ENCODE measurements around the gene ACSM2B.
"Not testable (repeated sequence)": the region's sequence is repeated elsewhere in the genome, so short reads cannot be mapped to it uniquely, and the experiment has no call there.

The ACSM2B gene

DNA sequence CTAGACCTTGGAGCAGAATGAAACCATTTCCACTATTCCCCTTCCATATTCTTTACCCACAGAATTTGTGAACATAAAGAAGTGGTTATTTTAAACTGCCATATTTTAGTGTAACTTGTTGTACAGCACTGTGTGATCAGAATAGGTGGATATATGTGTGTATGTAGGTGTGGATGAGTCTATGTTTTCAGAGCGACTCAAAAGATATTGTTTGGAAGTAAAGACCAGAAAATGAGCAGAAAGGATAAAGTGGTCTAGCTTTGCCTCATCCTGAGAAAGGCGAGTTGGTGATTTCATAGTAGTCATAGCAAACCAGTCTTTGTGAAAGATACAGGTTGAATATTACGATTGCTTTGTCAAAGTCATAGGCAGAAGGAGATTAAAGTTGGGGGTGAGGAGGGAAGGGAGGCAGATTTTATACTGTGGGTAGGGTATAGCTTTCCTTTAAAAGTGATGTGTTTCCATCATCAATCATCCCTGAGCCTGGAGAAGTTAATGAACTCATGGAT is 43.8 kb downstream of the ACSM2B start:
- WGBS (ENCODE audit: insufficient coverage), result no CpG with 5 or more reads among the region's 3 CpGs
- POLR2A ChIA-PET, result not testable (repeated sequence)

GRCh38 chr16:20531795-20532194 is 44.4 kb downstream of the ACSM2B start:
- H3K27me3 ChIP-seq (replicated peaks in 2 of 5; ENCODE audit: control insufficient read depth in 4 of 5, insufficient read depth in 5 of 5, low read length in 4 of 5); POLR2A ChIA-PET; H3K9me3 ChIP-seq (ENCODE audit: control extremely low read depth in 1 of 5, control insufficient read depth in 4 of 5, insufficient read depth in 2 of 5, low read depth in 1 of 5, low read length in 4 of 5); CTCF ChIA-PET; H3K4me3 ChIP-seq (ENCODE audit: control insufficient read depth in 1 of 7, extremely low read depth in 1 of 7, insufficient read depth in 4 of 7, low read depth in 2 of 7, low read length in 6 of 7); H3K36me3 ChIP-seq (ENCODE audit: control insufficient read depth in 4 of 4, insufficient read depth in 4 of 4, low read length in 3 of 4); H3K4me1 ChIP-seq (ENCODE audit: control extremely low read depth in 1 of 4, control insufficient read depth in 4 of 4, insufficient read depth in 4 of 4, low read length in 3 of 4); H3K27ac ChIP-seq (ENCODE audit: insufficient read depth in 1 of 2, low read depth in 1 of 2, low read length in 2 of 2, poor library complexity in 1 of 2, severe bottlenecking in 2 of 2); DNase-seq: not testable (repeated sequence)
- WGBS (ENCODE audit: insufficient coverage), result no CpG with 5 or more reads among the region's 13 CpGs

More for the DNA sequence above, 43.8 kb downstream of the ACSM2B start:
- H3K4me3 ChIP-seq (ENCODE audit: control insufficient read depth in 1 of 7, extremely low read depth in 1 of 7, insufficient read depth in 4 of 7, low read depth in 2 of 7, low read length in 6 of 7); H3K27me3 ChIP-seq (replicated peaks in 2 of 5; ENCODE audit: control insufficient read depth in 4 of 5, insufficient read depth in 5 of 5, low read length in 4 of 5); H3K9me3 ChIP-seq (ENCODE audit: control extremely low read depth in 1 of 5, control insufficient read depth in 4 of 5, insufficient read depth in 2 of 5, low read depth in 1 of 5, low read length in 4 of 5); H3K4me1 ChIP-seq (ENCODE audit: control extremely low read depth in 1 of 4, control insufficient read depth in 4 of 4, insufficient read depth in 4 of 4, low read length in 3 of 4); H3K36me3 ChIP-seq (ENCODE audit: control insufficient read depth in 4 of 4, insufficient read depth in 4 of 4, low read length in 3 of 4); DNase-seq; CTCF ChIA-PET; H3K27ac ChIP-seq (ENCODE audit: insufficient read depth in 1 of 2, low read depth in 1 of 2, low read length in 2 of 2, poor library complexity in 1 of 2, severe bottlenecking in 2 of 2): not testable (repeated sequence)

DNA sequence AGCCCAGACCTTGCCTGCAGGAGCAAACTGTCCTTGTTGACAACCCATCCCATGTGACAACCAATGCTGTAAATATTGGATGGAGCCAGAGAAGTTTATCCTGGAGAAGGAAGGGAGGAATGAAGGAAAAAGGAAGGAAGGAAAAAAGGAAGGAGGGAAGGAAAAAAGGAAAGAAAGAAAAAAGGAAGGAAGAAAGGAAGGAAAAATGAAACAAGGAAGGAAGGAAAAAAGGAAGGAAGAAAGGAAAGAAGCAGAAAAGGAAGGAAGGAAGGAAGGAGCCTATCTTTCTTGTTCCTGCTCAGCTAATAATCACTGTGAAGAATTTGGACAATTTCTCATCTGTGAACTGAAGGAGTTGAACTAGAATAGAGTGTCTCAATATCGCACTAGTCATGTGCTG is 56.1 kb downstream of the ACSM2B start:
- POLR2A ChIA-PET, result no interaction called here
- WGBS (ENCODE audit: insufficient coverage), result 100% methylated on average over 1 of the region's 1 CpG

GRCh38 chr16:20519231-20519630 is 56.9 kb downstream of the ACSM2B start:
- no peak for DNase-seq
- CTCF ChIA-PET, result no interaction called here
- Histone ChIP-seq H3K36me3 (ENCODE audit: control insufficient read depth in 4 of 4, insufficient read depth in 4 of 4, low read length in 3 of 4) (no peaks in the 10 kb centered on the region), H3K9me3 (ENCODE audit: control extremely low read depth in 1 of 5, control insufficient read depth in 4 of 5, insufficient read depth in 2 of 5, low read depth in 1 of 5, low read length in 4 of 5) (no peaks in the 10 kb centered on the region), H3K27me3 (replicated peaks in 2 of 5; ENCODE audit: control insufficient read depth in 4 of 5, insufficient read depth in 5 of 5, low read length in 4 of 5) (peaks cover 0 to under 1% (median 0%) of the 10 kb centered on the region in 5 experiments), H3K4me1 (ENCODE audit: control extremely low read depth in 1 of 4, control insufficient read depth in 4 of 4, insufficient read depth in 4 of 4, low read length in 3 of 4) (no peaks in the 10 kb centered on the region), H3K4me3 (ENCODE audit: control insufficient read depth in 1 of 7, extremely low read depth in 1 of 7, insufficient read depth in 4 of 7, low read depth in 2 of 7, low read length in 6 of 7) (no peak overlapping the region), H3K27ac (ENCODE audit: insufficient read depth in 1 of 2, low read depth in 1 of 2, low read length in 2 of 2, poor library complexity in 1 of 2, severe bottlenecking in 2 of 2) (no peak overlapping the region)
- POLR2A ChIA-PET, result no interaction called here
- WGBS (ENCODE audit: insufficient coverage), result 66% methylated on average over 3 of the region's 3 CpGs

More for the DNA sequence above, 56.1 kb downstream of the ACSM2B start:
- H3K4me3 ChIP-seq (ENCODE audit: control insufficient read depth in 1 of 7, extremely low read depth in 1 of 7, insufficient read depth in 4 of 7, low read depth in 2 of 7, low read length in 6 of 7), result no peak overlapping the region
- DNase-seq, result no peak
- H3K36me3 ChIP-seq (ENCODE audit: control insufficient read depth in 4 of 4, insufficient read depth in 4 of 4, low read length in 3 of 4), result no peaks in the 10 kb centered on the region
- CTCF ChIA-PET, result no interaction called here
- H3K27ac ChIP-seq (ENCODE audit: insufficient read depth in 1 of 2, low read depth in 1 of 2, low read length in 2 of 2, poor library complexity in 1 of 2, severe bottlenecking in 2 of 2), result no peak overlapping the region
- H3K4me1 ChIP-seq (ENCODE audit: control extremely low read depth in 1 of 4, control insufficient read depth in 4 of 4, insufficient read depth in 4 of 4, low read length in 3 of 4), result no peaks in the 10 kb centered on the region
- no peaks in the 10 kb centered on the region for H3K9me3 ChIP-seq (ENCODE audit: control extremely low read depth in 1 of 5, control insufficient read depth in 4 of 5, insufficient read depth in 2 of 5, low read depth in 1 of 5, low read length in 4 of 5)
- H3K27me3 ChIP-seq (replicated peaks in 2 of 5; ENCODE audit: control insufficient read depth in 4 of 5, insufficient read depth in 5 of 5, low read length in 4 of 5), result no peaks in the 10 kb centered on the region

DNA sequence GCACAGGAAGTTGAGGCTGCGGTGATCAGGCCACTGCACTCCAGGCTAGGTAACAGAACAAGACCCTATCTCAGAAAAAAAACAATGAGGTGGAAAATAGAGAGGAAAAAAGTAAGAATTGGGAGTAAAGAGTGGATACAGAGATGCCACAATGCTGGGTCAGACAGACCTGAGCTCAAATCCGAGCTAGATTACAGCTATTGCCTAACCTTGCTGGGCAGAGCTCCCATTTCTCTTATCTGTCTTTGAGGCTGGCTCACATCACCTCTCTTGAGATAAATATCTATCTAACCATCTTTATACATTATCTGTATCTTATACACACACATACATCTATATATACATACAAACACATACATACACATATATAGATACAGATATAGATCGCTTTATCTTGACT is 59.0 kb downstream of the ACSM2B start:
- H3K36me3 ChIP-seq (ENCODE audit: control insufficient read depth in 4 of 4, insufficient read depth in 4 of 4, low read length in 3 of 4), result no peaks in the 10 kb centered on the region
- no peaks in the 10 kb centered on the region for H3K9me3 ChIP-seq (ENCODE audit: control extremely low read depth in 1 of 5, control insufficient read depth in 4 of 5, insufficient read depth in 2 of 5, low read depth in 1 of 5, low read length in 4 of 5)
- DNase-seq, result no peak
- H3K27ac ChIP-seq (ENCODE audit: insufficient read depth in 1 of 2, low read depth in 1 of 2, low read length in 2 of 2, poor library complexity in 1 of 2, severe bottlenecking in 2 of 2), result no peak overlapping the region
- CTCF ChIA-PET, result no interaction called here
- H3K27me3 ChIP-seq (replicated peaks in 2 of 5; ENCODE audit: control insufficient read depth in 4 of 5, insufficient read depth in 5 of 5, low read length in 4 of 5), result peaks cover 0 to 5% (median 0%) of the 10 kb centered on the region in 5 experiments
- no peak overlapping the region for H3K4me3 ChIP-seq (ENCODE audit: control insufficient read depth in 1 of 7, extremely low read depth in 1 of 7, insufficient read depth in 4 of 7, low read depth in 2 of 7, low read length in 6 of 7)
- POLR2A ChIA-PET, result no interaction called here
- WGBS (ENCODE audit: insufficient coverage), result 100% methylated on average over 2 of the region's 3 CpGs
- no peaks in the 10 kb centered on the region for H3K4me1 ChIP-seq (ENCODE audit: control extremely low read depth in 1 of 4, control insufficient read depth in 4 of 4, insufficient read depth in 4 of 4, low read length in 3 of 4)

GRCh38 chr16:20515688-20516090 is 60.5 kb downstream of the ACSM2B start:
- ChIA-PET POLR2A (no interaction called here), CTCF (no interaction called here)
- no peak overlapping the region for H3K4me3 ChIP-seq (ENCODE audit: control insufficient read depth in 1 of 7, extremely low read depth in 1 of 7, insufficient read depth in 4 of 7, low read depth in 2 of 7, low read length in 6 of 7)
- H3K27ac ChIP-seq (ENCODE audit: insufficient read depth in 1 of 2, low read depth in 1 of 2, low read length in 2 of 2, poor library complexity in 1 of 2, severe bottlenecking in 2 of 2), result no peak overlapping the region
- no peaks in the 10 kb centered on the region for H3K36me3 ChIP-seq (ENCODE audit: control insufficient read depth in 4 of 4, insufficient read depth in 4 of 4, low read length in 3 of 4)
- peaks cover 0 to 5% (median 0%) of the 10 kb centered on the region in 5 experiments for H3K27me3 ChIP-seq (replicated peaks in 2 of 5; ENCODE audit: control insufficient read depth in 4 of 5, insufficient read depth in 5 of 5, low read length in 4 of 5)
- H3K4me1 ChIP-seq (ENCODE audit: control extremely low read depth in 1 of 4, control insufficient read depth in 4 of 4, insufficient read depth in 4 of 4, low read length in 3 of 4), result no peaks in the 10 kb centered on the region
- peak in 1 of 3 donors; percentile 0 for DNase-seq
- H3K9me3 ChIP-seq (ENCODE audit: control extremely low read depth in 1 of 5, control insufficient read depth in 4 of 5, insufficient read depth in 2 of 5, low read depth in 1 of 5, low read length in 4 of 5), result no peaks in the 10 kb centered on the region

DNA sequence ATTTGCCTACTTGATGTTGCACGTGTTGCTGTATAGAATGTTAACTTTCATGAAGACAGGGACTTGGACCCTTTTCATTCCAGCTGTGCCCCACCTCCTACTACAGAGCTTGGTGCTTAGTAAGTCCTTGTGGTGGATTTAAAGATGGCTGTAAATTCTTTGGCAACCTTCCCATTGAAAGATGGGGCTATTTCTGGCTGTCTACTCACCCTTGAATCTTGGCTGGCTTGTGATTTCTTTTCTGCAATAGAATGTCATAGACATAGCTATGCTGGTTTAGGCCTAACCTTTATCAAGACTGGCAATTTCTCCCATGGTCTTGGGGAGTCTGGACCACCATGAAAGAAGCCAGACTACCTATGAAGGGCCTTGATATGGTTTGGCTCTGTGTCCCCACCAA is 65.8 kb downstream of the ACSM2B start:
- no peaks in the 10 kb centered on the region for H3K36me3 ChIP-seq (ENCODE audit: control insufficient read depth in 4 of 4, insufficient read depth in 4 of 4, low read length in 3 of 4)
- POLR2A ChIA-PET, result no interaction called here
- CTCF ChIA-PET, result no interaction called here
- WGBS (ENCODE audit: insufficient coverage), result no CpG with 5 or more reads among the region's 1 CpG
- peaks cover 0 to 11% (median 0%) of the 10 kb centered on the region in 5 experiments for H3K9me3 ChIP-seq (ENCODE audit: control extremely low read depth in 1 of 5, control insufficient read depth in 4 of 5, insufficient read depth in 2 of 5, low read depth in 1 of 5, low read length in 4 of 5)
- peaks cover 0 to 5% (median 0%) of the 10 kb centered on the region in 5 experiments for H3K27me3 ChIP-seq (replicated peaks in 2 of 5; ENCODE audit: control insufficient read depth in 4 of 5, insufficient read depth in 5 of 5, low read length in 4 of 5)
- no peaks in the 10 kb centered on the region for H3K4me1 ChIP-seq (ENCODE audit: control extremely low read depth in 1 of 4, control insufficient read depth in 4 of 4, insufficient read depth in 4 of 4, low read length in 3 of 4)
- no peak overlapping the region for H3K4me3 ChIP-seq (ENCODE audit: control insufficient read depth in 1 of 7, extremely low read depth in 1 of 7, insufficient read depth in 4 of 7, low read depth in 2 of 7, low read length in 6 of 7)
- DNase-seq, result no peak
- H3K27ac ChIP-seq (ENCODE audit: insufficient read depth in 1 of 2, low read depth in 1 of 2, low read length in 2 of 2, poor library complexity in 1 of 2, severe bottlenecking in 2 of 2), result no peak overlapping the region

All from common myeloid progenitor, CD34-positive (primary cell).